ENCODE measurements around the gene AHCY. TPM values are rescaled to one million over a fixed set of nuclear protein-coding genes. Genes with fewer than 3 reads are reported as not detected.
"Not testable (repeated sequence)": the region's sequence is repeated elsewhere in the genome, so short reads cannot be mapped to it uniquely, and the experiment has no call there.

AHCY gene
- total RNA-seq, 1 donor from 2014 or later: 59.6 TPM

DNA sequence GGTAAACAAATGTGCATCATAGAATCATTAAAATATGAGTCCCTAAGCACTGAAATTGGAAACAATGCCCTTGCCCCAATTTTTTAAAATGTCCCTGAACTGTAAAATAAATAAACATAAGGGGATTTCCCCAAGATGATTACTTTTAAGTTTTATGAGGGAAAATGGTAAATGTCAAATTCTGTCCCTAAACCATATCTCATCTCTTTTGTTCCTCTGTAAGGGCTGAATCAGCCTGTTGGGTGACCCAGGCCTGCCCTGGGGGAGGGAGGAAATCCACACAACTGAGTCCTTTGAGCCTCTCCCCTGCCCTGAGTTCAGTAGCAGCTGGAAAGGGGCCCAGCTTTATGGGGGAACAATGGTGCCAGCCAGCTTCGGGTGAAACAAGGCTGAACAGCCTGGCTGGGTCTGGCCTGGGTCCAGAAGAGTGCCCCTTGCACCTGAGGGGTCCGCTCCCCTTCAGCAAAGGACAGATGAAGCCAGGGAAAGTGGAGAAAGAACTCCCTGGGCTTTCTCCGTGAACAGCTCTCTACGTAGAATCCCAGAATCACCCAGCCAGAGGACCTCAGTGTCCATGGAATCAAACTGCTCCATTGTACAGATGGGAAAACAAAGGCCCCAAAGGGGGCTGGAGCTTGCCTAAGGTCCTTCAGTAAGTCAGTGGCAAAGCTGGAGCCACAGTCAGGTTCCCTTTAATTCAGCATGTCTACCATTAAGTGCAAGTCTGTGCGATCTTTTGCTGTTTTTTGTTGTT, 31.7 kb upstream of the AHCY start:
- no peaks in the 10 kb centered on the region for H3K9me3 ChIP-seq
- no peak overlapping the region for H3K4me3 ChIP-seq
- no peak overlapping the region for H3K27ac ChIP-seq
- no peak for DNase-seq
- H3K27me3 ChIP-seq: no peaks in the 10 kb centered on the region
- H3K36me3 ChIP-seq: no peaks in the 10 kb centered on the region
- ATAC-seq: no peak
- TF ChIP-seq, protein P1, sequence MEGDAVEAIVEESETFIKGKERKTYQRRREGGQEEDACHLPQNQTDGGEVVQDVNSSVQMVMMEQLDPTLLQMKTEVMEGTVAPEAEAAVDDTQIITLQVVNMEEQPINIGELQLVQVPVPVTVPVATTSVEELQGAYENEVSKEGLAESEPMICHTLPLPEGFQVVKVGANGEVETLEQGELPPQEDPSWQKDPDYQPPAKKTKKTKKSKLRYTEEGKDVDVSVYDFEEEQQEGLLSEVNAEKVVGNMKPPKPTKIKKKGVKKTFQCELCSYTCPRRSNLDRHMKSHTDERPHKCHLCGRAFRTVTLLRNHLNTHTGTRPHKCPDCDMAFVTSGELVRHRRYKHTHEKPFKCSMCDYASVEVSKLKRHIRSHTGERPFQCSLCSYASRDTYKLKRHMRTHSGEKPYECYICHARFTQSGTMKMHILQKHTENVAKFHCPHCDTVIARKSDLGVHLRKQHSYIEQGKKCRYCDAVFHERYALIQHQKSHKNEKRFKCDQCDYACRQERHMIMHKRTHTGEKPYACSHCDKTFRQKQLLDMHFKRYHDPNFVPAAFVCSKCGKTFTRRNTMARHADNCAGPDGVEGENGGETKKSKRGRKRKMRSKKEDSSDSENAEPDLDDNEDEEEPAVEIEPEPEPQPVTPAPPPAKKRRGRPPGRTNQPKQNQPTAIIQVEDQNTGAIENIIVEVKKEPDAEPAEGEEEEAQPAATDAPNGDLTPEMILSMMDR (IDR thresholded peaks at IDR 0.05): no peak
- intact Hi-C loops (cut with DNase I): no loop called here
- H3K4me1 ChIP-seq: no peaks in the 10 kb centered on the region

- ATAC-seq (no peak), DNase-seq (no peak)
- no peaks in the 10 kb centered on the region for H3K36me3 ChIP-seq
- H3K4me3 ChIP-seq: no peak overlapping the region
- H3K27ac ChIP-seq: no peak overlapping the region
- no peaks in the 10 kb centered on the region for H3K9me3 ChIP-seq
- TF ChIP-seq, protein P1 (IDR thresholded peaks at IDR 0.05): no peak
- intact Hi-C loops (cut with DNase I): no loop called here
- H3K4me1 ChIP-seq: no peaks in the 10 kb centered on the region
- no peaks in the 10 kb centered on the region for H3K27me3 ChIP-seq
These were observed 30.6 kb upstream of the AHCY start for GRCh38 chr20:34333786-34334185.

DNA sequence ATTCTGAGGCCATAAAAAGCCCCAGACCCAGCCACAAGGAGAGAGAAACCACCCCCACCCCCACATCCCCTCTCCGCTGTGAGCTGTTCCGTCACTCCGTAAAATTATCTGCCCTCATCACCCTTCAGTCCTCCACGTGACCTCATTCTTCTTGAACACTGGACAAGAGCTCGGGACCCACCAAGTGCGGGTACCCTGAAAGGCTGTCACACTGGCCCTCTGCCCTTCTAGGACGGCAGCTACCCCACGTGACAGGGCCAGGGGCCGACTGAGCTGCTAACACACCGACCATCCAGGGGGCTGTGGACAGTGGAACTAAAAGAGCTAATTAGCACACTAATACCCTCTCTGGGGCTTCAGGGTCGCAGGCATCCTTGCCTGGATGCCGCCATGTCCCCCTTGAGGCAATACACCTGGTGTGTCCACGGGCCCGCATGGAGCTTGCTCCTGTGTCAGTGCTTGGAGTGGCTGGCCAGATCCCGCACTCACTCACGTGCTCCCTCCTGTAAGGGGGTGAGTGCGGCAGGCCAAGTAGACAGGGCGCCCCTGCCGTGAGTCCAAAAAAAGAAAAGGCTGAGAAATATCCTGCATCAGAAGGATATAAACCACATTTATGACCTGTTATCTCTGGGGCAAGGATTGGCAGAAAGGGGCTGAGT, 29.2 kb upstream of the AHCY start:
- ATAC-seq (no peak), DNase-seq (no peak)
- Histone ChIP-seq H3K4me3 (no peak overlapping the region), H3K36me3 (no peaks in the 10 kb centered on the region), H3K4me1 (no peaks in the 10 kb centered on the region), H3K27ac (no peak overlapping the region), H3K9me3 (no peaks in the 10 kb centered on the region), H3K27me3 (no peaks in the 10 kb centered on the region)
- intact Hi-C loops (cut with DNase I): no loop called here
- TF ChIP-seq, protein P1 (IDR thresholded peaks at IDR 0.05): no peak

DNA sequence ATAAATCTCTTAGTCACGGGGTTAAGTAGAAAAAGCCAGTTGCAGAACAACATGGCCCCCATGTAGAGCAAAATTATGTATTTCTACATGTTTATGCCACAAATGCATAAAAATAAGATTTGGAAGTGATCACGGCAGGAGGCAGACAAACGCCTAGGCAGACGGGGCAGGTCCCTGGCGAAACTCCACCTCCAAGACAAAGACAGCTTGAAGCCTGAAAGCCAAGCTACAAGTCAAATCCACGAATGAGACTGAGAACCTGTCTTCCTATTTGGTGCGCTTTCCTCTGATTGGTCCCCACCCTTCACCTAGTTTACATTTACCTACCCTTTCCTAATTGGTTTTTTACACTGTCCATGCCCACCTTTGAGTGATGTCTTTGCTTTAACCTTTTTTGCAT, 28.7 kb upstream of the AHCY start:
- Histone ChIP-seq H3K9me3 (no peaks in the 10 kb centered on the region), H3K36me3 (no peaks in the 10 kb centered on the region), H3K27ac (no peak overlapping the region), H3K4me1 (no peaks in the 10 kb centered on the region), H3K4me3 (no peak overlapping the region), H3K27me3 (no peaks in the 10 kb centered on the region)
- intact Hi-C loops (cut with DNase I): no loop called here
- no peak for ATAC-seq
- DNase-seq: no peak
- TF ChIP-seq, protein P1 (IDR thresholded peaks at IDR 0.05): no peak

- H3K27ac ChIP-seq; intact Hi-C loops (cut with DNase I); DNase-seq; H3K27me3 ChIP-seq; H3K4me1 ChIP-seq; H3K4me3 ChIP-seq; H3K9me3 ChIP-seq; ATAC-seq; H3K36me3 ChIP-seq: not testable (repeated sequence)
These were observed 27.8 kb upstream of the AHCY start for GRCh38 chr20:34330861-34331544.
